Muscle of back (tissue), 13 donors: Measurements from ENCODE around the gene EPB41. TPM values are rescaled to one million over a fixed set of nuclear protein-coding genes. Genes with fewer than 3 reads are reported as not detected.
"Not testable (repeated sequence)": the region's sequence is repeated elsewhere in the genome, so short reads cannot be mapped to it uniquely, and the experiment has no call there.

Experiments
- DNase-seq, 3 donors: peaks; one replicate each; pipeline versions ENCODE4 v3.0.0 to v3.0.0-alpha.2; 2013
- long read RNA-seq, 9 donors: transcript quantifications; one replicate each; lab custom pipeline, GENCODE V29; 2026
- polyA plus RNA-seq, 10 donors: library from polyadenylated mRNA; unstranded; fragments of 120-200 nt; gene quantifications; one replicate each; pipeline ENCODE4 v1.2.1, GENCODE V29; 2013; ENCODE audit not compliant: insufficient read length in 10 of 10

Gene EPB41
- 10 to 100 TPM in 7 of 10 donors, 1 to 10 TPM in 3; 7.1 to 25.3 (median 11.6) TPM for polyA plus RNA-seq
- long read RNA-seq, donor 1, result 0 reads
- long read RNA-seq, donor 2, result 0 reads
- long read RNA-seq, donor 3, result 0 reads
- long read RNA-seq, donor 4, result 0 reads
- long read RNA-seq, donor 5, partial matches to known transcripts, result 5 of 5 reads
- long read RNA-seq, donor 5, other reads (novel, unspliced or antisense), result 0 of 5 reads
- long read RNA-seq, donor 6, result 0 reads
- long read RNA-seq, donor 7, result 0 reads
- long read RNA-seq, donor 8, full-length matches to known transcripts, result 1 of 21 reads
- long read RNA-seq, donor 8, partial matches to known transcripts, result 20 of 21 reads
- long read RNA-seq, donor 8, other reads (novel, unspliced or antisense), result 0 of 21 reads
- long read RNA-seq, donor 9, result 0 reads

DNA sequence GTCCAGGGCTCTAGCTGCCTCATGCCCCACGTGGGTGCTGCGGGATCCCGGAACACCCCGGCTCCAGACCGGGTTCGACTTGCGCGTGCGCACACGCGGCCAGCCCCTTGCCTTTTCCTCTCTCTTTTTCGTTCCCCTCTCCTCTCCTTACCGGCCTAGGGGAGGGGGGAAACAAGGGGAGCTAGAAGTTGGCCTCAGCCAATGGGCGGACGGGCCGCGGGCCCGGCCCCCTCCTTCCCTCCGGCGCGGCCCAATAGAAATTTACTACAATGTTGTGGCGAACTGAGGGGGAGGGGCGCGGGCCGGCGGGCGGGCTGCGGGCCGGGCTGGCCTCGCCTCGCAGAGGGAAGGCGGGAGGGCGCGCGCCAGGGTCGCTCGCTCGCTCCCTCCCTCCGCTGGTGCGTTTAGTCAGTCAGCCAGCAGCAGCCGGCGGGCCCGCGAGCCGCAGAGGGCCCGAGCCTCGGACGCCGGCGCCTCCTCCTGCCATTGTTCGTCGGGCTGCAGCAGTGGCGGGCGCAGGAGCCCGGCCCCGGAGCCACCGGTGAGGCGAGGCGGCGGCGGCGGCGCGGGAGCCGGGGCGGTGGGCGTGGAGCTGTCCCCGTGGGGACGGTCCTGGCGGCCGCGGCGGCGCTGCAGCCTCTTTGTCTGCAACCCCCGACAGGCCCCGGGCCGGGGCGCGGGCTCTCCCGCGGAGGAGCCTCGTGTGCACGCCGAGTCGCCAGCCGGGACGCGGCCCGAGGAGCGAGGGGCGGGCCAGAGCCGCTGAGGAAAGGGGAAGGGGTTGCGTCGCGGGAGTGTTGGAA, at the start of gene EPB41:
Gene EPB41, plus strand, starts transcription at position 342 of the 803 bp plus-strand sequence. CDS start 72,869 bp downstream, outside the sequence.
- peak; percentile 93 to 98 (median 95) for DNase-seq

DNA sequence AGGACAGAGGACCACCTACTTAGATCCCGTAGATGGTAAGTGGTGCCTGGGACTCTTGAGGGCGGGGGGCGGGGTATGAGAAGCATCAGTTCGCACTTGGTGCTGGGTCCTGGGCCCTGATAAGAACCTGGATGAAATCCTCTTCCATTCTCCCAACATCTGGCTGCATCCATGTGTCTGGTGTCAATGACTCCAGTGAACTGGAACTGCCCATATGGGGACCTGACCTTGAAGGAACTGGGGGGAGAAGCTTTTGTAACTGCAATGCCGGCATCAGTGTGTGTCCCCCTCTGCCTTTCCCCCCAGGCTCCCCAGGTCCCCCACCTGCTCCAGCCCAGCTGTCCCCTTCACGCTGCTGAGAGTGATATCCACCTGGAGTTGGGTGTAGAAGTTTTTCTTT, 49.7 kb upstream of the EPB41 start:
- DNase-seq, result no peak

DNA sequence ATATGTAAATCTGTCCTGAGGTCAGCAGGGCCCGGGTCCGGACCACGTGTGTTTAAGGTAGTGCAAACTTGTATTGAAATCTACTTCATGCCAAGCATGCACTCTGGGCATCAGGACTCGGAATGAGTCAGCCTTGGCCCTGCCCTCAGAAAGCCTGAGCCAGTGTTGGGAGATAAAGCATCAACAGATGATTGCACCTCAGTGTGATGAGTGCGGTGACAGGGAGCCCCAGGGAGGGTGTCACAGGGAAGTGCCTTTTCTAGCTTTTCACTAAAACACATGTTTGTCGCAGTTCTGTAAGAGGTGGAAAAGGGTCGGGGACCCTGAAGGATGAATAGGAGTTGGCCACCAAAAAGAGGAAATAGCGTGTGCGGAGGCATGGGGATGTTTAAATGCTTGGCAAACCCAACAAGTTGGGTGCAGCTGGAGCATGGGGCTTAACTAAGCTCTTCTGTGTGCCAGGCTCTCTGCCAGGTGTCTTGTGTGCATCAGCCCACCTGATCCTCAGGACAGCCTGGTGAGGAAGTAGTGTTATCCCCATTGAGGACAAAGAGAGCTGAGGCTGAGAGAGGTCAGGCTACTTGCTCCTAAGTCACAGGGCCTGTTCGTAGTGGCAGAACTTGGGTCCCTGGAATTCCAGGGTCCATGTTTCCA, 48.2 kb upstream of the EPB41 start:
- DNase-seq, result no peak

DNA sequence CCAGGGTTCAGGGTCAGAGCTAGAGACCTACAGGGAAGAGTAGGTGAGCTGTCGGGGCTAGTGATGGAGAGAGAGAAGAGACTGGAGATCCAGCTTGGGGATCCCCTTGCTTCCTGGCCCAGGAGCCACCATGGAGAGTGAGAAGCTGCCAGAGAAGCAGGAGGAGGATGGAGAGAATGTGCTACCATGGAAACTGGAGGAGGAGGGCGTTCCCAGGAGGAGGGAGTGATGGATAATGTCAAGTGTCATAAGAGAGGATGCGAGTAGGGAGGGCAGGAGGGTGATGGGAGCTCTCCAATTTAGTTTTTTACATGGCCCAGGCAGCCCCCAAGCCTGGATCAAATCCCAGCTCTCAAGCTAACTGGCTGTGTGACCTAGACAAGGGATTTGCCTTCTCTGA, 46.5 kb upstream of the EPB41 start:
- DNase-seq, result no peak

DNA sequence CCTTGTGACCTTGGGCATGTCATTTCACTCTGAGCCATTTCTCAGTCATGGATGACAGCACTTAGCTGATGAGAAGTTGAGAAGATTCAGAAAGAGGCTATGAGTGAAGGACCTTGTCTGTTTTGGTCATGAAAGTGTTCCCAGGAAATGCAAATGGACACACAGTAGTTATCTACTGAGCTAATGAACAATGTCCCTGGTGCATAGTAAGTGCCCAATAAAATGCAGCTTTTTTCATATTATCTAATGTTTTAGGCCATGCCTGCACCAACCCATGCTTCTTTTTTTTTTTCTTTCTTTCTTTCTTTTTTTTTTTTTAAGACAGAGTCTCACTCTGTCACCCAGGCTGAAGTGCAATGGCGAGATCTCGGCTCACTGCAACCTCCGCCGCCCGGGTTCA, 44.4 kb upstream of the EPB41 start:
- no peak for DNase-seq

DNA sequence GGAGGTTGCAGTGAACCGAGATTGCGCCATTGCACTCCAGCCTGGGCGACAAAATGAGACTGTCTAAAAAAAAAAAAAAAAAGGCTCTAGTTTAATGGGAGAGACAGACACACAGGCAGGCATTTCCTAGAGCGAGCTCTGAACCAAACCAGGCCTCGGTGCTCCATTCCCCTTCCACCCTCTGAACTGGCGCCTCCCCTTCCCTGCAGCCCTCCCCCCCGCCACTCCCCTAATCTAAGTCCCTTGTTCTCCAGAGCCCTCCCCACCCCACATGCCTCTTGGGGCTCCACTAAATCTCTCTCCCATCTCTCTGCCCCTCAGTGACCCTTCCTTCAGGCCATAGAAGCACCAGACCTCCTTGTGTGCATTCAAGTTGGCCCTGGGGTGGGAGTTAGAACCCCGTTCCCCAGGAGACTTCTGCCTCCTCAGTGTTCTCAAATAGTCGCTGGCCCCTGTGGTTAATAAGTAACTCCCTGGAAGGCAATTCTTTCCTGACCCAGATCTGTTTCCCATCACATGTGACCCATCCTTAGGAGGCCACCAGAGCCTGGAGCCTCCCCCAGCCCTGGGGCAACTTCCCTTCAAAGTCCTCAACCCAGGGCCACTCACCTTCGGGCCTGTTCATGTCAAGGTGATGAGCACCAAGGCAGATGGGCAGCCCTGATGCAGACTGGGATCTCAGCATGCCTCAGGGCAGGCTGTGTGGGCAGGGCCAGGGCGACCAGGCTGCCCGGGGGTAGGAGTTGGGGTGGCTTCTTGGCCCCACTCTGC, 42.6 kb upstream of the EPB41 start:
- no peak for DNase-seq

DNA sequence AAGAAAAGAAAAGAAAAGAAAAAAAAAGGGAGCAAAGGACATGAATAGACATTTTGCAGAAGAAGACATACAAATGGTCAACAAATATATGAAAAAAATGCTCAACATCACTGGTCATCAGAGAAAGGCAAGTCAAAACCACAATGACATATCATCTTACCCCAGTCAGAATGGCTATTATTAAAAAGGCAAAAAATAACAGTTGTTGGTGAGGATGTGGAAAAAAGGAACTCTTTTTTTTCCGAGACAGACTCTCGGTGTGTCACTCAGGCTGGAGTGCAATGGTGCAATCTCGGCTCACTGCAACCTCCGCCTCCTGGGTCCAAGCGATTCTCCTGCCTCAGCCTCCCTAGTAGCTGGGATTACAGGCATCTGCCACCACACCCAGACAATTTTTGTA, 39.2 kb upstream of the EPB41 start:
- DNase-seq, result not testable (repeated sequence)

DNA sequence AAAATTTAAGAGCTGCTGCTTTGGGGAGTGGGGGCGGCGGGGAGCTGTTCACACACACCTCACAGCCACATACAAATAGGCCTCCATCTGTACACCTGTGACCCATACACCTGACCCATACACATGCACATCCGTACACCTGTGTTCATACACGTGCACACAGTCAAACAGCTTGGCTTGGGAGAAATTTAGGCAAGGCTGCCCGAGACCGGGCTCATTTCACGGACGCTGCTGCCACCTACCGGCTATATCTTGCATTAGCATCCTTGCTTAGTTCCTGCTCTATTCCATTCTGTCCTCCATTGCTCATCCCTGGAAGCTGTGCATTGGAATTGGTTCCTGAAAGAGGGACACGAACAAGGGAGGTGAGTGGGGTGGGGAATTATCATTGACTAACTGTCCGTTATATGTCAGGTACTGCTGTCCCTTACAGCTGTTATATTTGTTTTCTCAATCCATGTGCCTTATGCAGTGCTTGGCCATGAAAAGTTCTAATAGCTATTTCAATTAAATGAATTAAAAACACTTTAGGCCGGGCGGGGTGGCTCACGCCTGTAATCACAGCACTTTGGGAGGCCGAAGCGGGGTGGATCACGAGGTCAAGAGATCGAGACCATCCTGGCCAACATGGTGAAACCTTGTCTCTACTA, 37.1 kb upstream of the EPB41 start:
- DNase-seq, result peak; percentile 58 to 87 (median 81)

DNA sequence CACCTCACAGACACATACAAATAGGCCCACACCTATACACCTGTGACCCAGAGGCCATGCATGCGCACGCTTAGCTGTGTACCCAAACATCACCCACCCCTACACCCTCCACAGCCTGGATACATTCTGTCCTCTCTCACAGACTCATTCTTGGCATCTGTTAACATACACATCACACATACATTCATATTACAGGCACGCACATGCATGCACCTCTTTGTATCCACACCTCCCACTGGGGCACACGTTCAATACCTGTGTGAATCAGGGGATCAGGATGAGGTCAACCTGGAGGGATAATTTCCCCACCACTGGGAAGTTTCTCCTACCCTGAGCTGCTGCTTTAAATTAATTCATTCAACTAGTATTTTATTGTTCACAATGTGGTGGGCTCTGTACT, 35.6 kb upstream of the EPB41 start:
- no peak for DNase-seq

DNA sequence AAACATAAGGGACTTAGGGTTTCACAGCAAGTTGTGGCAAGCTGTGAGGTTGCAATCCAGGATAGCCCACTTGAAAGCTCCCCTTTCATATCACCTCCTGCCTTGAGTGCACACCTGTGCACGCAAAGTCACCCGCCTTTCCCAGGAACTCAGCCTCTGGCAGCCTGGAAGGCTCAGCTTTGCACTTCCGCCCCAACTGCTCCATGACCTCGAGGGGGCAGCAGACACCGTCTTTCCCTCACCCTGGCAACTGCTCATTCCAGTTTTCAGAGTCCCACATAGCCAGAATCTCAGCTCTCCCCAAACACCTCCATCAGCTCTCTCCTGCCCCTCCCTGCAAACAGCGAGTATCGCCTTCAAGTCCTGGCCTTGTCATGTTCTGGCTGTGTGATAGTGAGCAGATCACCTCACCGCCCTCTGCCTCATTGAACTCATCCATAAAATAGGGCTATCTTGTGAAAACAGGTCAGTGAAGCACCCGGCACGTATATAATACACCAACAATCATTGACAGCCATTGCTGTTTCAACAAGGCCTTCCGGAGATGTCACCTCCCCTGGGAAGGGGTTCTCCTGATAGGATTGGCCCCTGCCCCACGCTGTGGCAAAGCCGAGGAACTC, 32.2 kb upstream of the EPB41 start:
- peak; percentile 83 to 92 (median 88) for DNase-seq

DNA sequence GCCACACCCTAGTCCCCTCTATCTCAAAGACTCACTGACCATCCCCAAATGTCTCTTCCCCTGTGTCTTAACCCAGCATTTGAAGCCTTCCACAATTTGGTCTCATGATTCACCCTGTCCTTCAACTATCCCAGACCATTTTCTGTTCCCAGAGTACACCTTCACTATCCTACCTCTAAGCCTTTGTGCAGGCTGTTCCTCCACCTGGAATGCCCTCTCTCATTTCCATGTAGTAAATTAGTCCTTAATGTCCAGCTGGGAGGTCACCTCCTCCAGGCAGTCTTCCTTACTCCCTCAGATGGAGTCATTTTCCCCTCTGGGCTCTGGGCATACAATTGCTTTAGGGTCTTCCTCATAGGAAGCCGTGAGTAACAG, 31.1 kb upstream of the EPB41 start:
- no peak for DNase-seq

DNA sequence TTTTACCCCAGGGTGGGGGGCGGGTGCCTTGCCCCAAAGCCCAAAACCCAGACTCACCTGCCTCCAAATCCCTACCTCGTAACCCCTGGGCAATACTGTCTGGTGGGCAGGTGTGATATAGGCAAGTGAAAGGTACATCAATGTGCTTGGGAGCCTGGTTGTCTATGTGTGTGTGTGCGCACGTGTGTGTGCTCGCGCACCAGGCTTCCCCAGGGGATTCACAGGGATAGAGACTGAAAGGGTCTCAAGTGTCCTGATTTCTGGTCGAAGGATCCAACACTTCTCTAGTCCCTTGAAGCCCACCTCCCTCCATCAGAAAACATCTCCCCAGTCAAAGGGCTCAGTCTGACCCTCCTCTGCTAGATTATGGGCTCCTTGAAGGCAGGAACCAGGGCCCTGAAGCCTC, 28.9 kb upstream of the EPB41 start:
- no peak for DNase-seq

DNA sequence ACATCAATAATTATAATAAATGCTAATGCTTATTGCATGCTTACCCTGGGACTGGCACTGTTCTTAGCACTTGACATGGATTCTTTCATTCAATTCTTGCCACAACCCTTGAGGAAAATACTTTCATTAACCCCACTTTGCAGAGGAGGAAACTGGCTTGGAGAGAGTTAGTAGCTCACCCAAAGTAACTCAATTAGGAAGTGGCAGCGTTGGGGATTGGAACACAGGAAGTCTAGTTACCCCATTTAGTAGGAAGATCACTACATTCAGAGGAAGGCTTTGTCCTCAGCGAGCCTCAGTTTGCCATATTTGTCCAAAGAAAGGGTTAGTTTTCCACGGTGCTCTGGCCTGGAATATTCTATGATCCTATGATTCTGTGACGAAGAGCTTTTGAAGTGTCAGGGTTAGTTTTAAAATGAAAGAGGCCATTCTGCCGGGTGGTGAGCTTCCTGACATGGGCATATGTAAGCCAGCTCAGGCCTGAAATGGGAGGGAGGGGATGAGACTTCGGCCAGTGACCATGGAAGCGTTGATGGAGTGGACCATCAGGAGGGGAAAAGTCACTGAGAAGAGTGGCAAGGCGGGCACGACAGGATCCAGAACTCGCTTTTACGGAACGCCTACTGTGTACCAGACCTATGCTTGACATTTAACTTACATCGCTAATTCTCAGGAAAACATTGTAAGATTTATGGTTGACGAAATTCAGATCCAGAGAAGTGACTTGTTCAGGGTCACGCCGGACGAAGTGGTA, 28.2 kb upstream of the EPB41 start:
- DNase-seq, result peak in 1 of 3 donors; percentile 23

DNA sequence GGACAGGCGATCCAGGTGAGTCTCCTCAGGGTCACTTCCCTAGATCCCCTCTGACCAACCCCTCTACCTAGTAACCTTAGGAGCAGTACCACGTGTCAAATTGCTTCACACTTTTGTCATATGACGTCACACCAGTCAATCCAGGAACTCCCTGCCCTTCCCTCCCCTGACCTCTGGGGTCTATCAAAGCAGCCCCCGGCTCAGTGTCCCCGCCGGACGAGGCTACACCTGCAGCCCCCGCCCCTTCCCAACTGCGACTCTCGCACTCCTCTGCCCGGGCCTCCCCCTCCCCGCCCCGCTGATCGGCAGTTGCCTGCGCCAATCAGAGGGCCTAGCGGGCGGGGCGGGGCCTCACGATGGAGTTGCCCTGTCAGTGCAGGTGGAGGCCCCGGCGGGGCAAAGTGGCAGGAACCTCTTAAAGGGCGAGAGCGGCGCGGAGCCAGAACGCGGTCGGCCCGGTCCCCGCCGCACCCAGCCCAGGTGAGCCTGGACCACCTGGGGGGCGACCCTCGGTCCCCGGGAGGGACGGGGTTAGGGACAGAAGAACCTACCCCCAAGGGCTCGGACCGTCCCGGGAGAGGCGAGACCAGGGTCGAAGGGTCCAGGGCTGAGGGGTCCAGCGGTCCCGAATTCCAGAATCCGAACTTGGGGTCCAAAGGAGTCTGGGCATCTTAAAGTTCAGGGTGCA, 27.5 kb upstream of the EPB41 start:
- peak; percentile 59 to 80 (median 62) for DNase-seq

DNA sequence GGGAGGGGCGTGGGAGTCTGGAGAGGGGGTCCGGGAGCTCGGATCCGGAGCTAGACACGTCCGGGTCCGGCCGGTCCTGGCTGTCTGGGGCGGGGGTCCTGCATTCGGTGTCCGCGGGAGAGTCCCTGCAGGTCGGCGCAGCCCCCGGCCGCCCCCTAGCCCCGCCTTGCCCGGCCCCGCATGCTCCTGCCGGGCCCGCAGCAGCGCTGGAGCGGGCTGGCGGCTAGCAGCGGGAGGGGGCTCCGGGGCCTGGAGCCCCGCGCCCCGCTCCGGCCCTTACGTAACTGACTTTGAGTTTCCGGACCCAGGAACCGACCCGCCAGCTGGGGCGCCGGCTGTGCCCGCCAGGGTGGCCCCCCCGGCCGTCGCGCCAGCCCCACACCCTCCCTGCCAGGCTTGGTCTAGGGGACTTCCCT, 26.9 kb upstream of the EPB41 start:
- no peak for DNase-seq

DNA sequence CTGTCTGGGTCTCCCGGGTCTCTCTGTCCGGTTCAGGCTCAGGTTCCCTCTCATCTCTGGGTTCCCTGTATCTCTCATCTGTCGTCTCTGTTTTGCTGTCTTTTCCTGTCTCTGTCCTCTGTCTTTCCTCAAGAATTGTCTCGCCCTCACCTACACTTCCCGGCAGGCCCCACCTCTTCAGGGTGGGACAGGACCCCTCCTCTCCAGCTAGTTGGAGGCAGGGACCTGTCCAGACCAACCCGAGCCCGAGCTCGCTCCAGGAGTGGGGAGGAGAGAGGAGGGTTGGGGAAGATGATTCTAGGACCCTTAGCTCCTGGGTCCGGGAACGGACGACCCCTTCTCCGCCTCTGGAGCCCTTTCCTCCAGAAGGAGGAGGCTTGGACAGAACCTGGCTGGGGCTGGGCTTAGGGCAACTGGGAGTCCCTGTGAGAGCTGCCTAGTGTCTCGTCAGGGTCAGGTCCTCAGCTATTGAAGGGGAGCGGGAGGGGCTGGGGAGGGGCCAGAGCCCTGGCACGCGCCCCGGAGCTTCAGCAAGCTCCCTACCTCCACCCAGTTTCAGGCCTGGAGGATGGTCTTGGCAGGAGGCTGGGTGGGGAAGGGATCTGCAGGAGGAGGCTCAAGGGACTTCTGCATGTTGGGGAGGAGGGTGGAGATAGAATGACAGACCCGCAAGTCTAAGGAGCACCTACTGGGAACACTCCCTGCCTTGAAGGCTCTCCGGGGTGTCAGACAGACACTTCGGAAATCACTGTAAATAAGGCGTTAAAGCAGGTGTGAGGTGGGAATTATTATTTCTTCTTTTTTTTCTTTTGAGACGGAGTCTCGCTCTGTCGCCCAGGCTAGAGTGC, 26.3 kb upstream of the EPB41 start:
- DNase-seq, result peak in 1 of 3 donors; percentile 57

DNA sequence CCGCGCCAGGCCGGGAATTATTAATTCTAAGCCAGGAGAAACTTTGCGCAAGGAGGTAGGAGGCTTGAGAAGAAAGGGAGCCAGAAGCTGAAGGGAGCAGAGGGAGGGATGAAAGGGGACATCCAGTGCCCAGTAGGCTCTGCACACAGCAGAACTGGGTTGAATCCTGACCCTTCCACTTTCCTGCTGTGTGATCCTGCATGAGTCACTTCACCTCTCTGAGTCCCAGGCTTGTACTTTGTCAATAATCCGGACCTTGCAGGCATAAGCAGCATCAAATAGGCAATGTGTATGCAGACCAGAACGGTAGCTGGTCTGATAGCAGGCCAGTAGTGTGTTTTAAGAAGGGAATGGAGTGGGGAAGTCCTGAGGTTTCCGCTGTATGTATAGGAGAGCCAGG, 25.5 kb upstream of the EPB41 start:
- DNase-seq, result no peak

DNA sequence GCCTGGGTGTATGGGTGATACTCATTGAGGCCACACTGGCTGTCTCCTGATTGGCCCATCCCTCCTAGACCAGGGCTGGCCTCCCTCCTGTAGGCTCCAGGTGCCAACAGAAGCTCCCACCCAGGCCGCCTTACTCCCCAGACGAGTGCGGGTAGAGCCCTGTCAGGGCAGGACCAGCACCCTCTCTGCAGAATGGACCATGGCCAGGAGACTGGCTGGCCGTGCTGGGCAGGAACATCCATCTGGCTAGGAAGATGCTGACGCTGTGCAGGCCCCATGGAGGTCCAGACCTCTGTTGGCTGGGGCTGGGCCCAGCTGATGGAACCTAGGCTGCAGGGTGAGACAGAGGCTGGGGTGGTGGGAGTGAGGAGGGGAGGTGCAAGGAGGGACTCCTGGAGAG, 25.0 kb upstream of the EPB41 start:
- DNase-seq, result no peak
